K562 (cell line): ENCODE results near the gene POLR3E. TPM values are rescaled to one million over a fixed set of nuclear protein-coding genes. Genes with fewer than 3 reads are reported as not detected.

ENCODE experiments used
- DACH1 ChIP-seq: fragments of 450-650 bp; IDR thresholded peaks from 2 replicates; pipeline ENCODE4 v1.6.1; 2018; ENCODE audit not compliant: partially characterized antibody
- EP400 ChIP-seq: fragments of 450-650 bp; IDR thresholded peaks from 2 replicates; pipeline ENCODE4 v1.6.1; 2017; ENCODE audit warnings: antibody characterized with exemption, mild to moderate bottlenecking, moderate library complexity
- ETV6 ChIP-seq, 3 experiments: fragments of 150-350 bp in 1 of 3; sonication (generic) in 1 of 3; formaldehyde crosslinking in 1 of 3; IDR thresholded peaks; 2 replicates each; pipeline versions ENCODE4 v1.6.1 to v1.8.0; 2014 to 2022; ENCODE audit warnings: borderline replicate concordance in 2 of 3, low read depth in 2 of 3, antibody characterized with exemption in 1 of 3, low read length in 1 of 3, mild to moderate bottlenecking in 1 of 3, missing genetic modification reagents in 1 of 3
- FOS ChIP-seq: IDR thresholded peaks from 3 replicates; pipeline ENCODE4 v1.6.1; 2011; ENCODE audit not compliant: insufficient read length; ENCODE audit errors: extremely low read depth
- JUNB ChIP-seq: fragments of 450-650 bp; formaldehyde crosslinking; conservative IDR thresholded peaks from 2 replicates; pipeline ENCODE4 v1.4.0; 2020; ENCODE audit warnings: mild to moderate bottlenecking
- KAT8 ChIP-seq: fragments of 450-650 bp; IDR thresholded peaks from 2 replicates; pipeline ENCODE4 v1.6.1; 2016; ENCODE audit warnings: low read depth, mild to moderate bottlenecking
- MCM7 ChIP-seq, 2 experiments: fragments of 450-650 bp; IDR thresholded peaks; 2 replicates each; pipeline ENCODE4 v1.6.1; 2016 to 2018
- NCOA6 ChIP-seq: fragments of 450-650 bp; IDR thresholded peaks from 2 replicates; pipeline ENCODE4 v1.6.1; 2017; ENCODE audit warnings: mild to moderate bottlenecking
- SP2 ChIP-seq: IDR thresholded peaks from 2 replicates; pipeline ENCODE4 v1.6.1; 2011; ENCODE audit warnings: mild to moderate bottlenecking, low read depth, low read length, moderate library complexity; ENCODE audit not compliant: poor library complexity, severe bottlenecking; ENCODE audit errors: extremely low read depth
- USF1 ChIP-seq: sonication (generic); formaldehyde crosslinking; IDR thresholded peaks from 2 replicates; pipeline ENCODE4 v1.9.0; 2022; ENCODE audit warnings: mild to moderate bottlenecking, missing genetic modification reagents
- ZFP30 ChIP-seq: fragments of 250-450 bp; sonication (Bioruptor Pico); IDR thresholded peaks from 2 replicates; pipeline ENCODE4 v1.8.0; 2022; ENCODE audit warnings: moderate library complexity, mild to moderate bottlenecking, inconsistent platforms, borderline replicate concordance
- ZNF23 ChIP-seq: fragments of 250-450 bp; sonication (Bioruptor Pico); IDR thresholded peaks from 2 replicates; pipeline ENCODE4 v1.4.0; 2020; ENCODE audit warnings: mild to moderate bottlenecking
- ZNF24 ChIP-seq: fragments of 450-650 bp; IDR thresholded peaks from 2 replicates; pipeline ENCODE4 v1.6.1; 2016
- ZNF696 ChIP-seq: fragments of 250-450 bp; sonication (Bioruptor Pico); conservative IDR thresholded peaks from 2 replicates; pipeline ENCODE4 v1.4.0; 2020; ENCODE audit warnings: mild to moderate bottlenecking, moderate library complexity
- ZNF740 ChIP-seq, 3 experiments: fragments of 200-800 bp in 1 of 3; sonication (Bioruptor generic) in 1 of 3; sonication (generic) in 1 of 3; formaldehyde crosslinking in 1 of 3; IDR thresholded peaks; 2 replicates each; pipeline versions ENCODE4 v1.6.1 to v1.8.0; 2016 to 2022; ENCODE audit warnings: mild to moderate bottlenecking in 2 of 3, missing compliant biosample characterization in 2 of 3, missing genetic modification characterization in 2 of 3, missing genetic modification reagents in 1 of 3
- polyA plus RNA-seq, 8 experiments: library from polyadenylated mRNA; depleted of rRNA in 4 of 8; stranded (reverse) in 5 of 8; unstranded in 3 of 8; fragments of >200 nt; fragmentation: Nextera tagmentation in 2 of 8; fragmentation: Illumina TruSeq in 1 of 8; extraction: Ambion mirVana in 2 of 8; extraction: Trizol in 1 of 8; gene quantifications; 2 replicates each; pipeline versions ENCODE4 v1.2.1 to v1.2.3, GENCODE V29; 2011 to 2014; ENCODE audit warnings: inconsistent platforms in 1 of 8, missing spikeins in 1 of 8
- total RNA-seq, 7 experiments: library from RNA; depleted of rRNA in 6 of 7; stranded (reverse); fragments of >200 nt in 6 of 7; fragmentation: Illumina TruSeq in 2 of 7; extraction: Trizol in 2 of 7; gene quantifications; 2 replicates each; pipeline versions ENCODE4 v1.2.1 to v1.2.3, GENCODE V29; 2011 to 2021; ENCODE audit warnings: low replicate concordance in 1 of 7
- TF ChIP-seq, protein P1 (sequence below): sonication (generic); formaldehyde crosslinking; IDR thresholded peaks from 2 replicates; pipeline ENCODE4 v1.8.0; 2022; ENCODE audit warnings: mild to moderate bottlenecking, missing genetic modification reagents
- TF ChIP-seq, protein P2 (sequence below): fragments of 450-650 bp; IDR thresholded peaks from 2 replicates; pipeline ENCODE4 v1.6.1; 2016
- TF ChIP-seq, protein P3 (sequence below), 2 experiments: fragments of 200-800 bp in 1 of 2; sonication (Bioruptor generic) in 1 of 2; sonication (generic) in 1 of 2; formaldehyde crosslinking in 1 of 2; IDR thresholded peaks in 1 of 2; conservative IDR thresholded peaks in 1 of 2; 2 replicates each; pipeline versions ENCODE4 v1.5.0 to v1.6.1; 2016 to 2020; ENCODE audit warnings: missing compliant biosample characterization in 1 of 2, missing genetic modification characterization in 1 of 2, missing genetic modification reagents in 1 of 2

Gene POLR3E
- total and polyA plus RNA-seq, 9 of the 15 experiments (the other 6 are each of a cell fraction or from before 2014, with no cell fraction given), result 17.7 to 151 (median 82.6) TPM

DNA sequence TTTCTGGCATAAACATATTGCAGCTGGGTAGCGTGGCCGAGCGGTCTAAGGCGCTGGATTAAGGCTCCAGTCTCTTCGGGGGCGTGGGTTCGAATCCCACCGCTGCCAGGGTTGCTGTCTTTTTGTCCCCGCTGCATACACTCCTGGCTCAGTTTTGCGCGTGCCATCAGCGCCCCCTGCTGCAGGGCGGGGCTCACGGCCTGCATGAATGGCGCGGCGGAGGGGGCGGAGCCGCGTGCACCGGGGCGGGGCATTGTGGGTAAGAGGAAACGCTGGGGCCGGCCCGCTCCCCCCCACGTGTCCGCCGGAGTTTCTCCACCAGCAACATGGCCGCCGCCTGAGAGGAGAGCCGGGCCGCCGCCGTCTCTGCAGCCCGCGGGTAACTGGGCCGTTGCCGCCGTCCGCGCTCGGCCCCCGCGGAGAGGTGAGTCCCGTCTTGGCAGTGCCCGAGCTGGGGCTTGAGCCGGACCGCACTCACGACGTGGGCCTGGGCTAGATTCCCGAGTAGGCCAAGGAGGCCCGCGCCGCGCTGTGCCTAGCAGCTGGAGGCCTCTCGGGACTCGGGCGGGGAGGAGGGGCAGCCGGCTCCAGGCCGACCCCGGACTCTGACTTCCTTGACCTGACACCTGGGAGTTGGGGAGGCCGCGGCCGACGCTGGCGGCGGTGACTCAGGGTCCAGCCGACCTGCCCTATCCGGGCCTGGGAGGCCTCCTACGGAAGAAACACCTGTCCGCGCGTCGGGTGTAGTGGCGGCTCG, at the start of gene POLR3E (continued):
- TF ChIP-seq, protein P1, sequence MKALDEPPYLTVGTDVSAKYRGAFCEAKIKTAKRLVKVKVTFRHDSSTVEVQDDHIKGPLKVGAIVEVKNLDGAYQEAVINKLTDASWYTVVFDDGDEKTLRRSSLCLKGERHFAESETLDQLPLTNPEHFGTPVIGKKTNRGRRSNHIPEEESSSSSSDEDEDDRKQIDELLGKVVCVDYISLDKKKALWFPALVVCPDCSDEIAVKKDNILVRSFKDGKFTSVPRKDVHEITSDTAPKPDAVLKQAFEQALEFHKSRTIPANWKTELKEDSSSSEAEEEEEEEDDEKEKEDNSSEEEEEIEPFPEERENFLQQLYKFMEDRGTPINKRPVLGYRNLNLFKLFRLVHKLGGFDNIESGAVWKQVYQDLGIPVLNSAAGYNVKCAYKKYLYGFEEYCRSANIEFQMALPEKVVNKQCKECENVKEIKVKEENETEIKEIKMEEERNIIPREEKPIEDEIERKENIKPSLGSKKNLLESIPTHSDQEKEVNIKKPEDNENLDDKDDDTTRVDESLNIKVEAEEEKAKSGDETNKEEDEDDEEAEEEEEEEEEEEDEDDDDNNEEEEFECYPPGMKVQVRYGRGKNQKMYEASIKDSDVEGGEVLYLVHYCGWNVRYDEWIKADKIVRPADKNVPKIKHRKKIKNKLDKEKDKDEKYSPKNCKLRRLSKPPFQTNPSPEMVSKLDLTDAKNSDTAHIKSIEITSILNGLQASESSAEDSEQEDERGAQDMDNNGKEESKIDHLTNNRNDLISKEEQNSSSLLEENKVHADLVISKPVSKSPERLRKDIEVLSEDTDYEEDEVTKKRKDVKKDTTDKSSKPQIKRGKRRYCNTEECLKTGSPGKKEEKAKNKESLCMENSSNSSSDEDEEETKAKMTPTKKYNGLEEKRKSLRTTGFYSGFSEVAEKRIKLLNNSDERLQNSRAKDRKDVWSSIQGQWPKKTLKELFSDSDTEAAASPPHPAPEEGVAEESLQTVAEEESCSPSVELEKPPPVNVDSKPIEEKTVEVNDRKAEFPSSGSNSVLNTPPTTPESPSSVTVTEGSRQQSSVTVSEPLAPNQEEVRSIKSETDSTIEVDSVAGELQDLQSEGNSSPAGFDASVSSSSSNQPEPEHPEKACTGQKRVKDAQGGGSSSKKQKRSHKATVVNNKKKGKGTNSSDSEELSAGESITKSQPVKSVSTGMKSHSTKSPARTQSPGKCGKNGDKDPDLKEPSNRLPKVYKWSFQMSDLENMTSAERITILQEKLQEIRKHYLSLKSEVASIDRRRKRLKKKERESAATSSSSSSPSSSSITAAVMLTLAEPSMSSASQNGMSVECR (CRISPR knock-in tag), result peak; percentile 97
- TF ChIP-seq ETV6 (IDR thresholded peaks at IDR 0.05; ENCODE audit: borderline replicate concordance in 1 of 2, low read depth in 2 of 2, low read length in 1 of 2) (no peak), ETV6 (CRISPR knock-in tag; IDR thresholded peaks at IDR 0.05; ENCODE audit: borderline replicate concordance) (no peak), ZNF740 (CRISPR knock-in tag; IDR thresholded peaks at IDR 0.05) (peak; percentile 95), ZNF740 (tag; IDR thresholded peaks at IDR 0.05) (peak in 1 of 2 experiments; percentile 93; a peak in 2 of 4 replicates), ZFP30 (CRISPR knock-in tag) (no peak), NCOA6 (no peak), EP400 (peak; percentile 96), MCM7 (IDR thresholded peaks at IDR 0.05) (no peak), ZNF24 (peak; percentile 71; the same call in 1 of the 2 replicates), ZNF696 (CRISPR knock-in tag) (no peak), DACH1 (no peak), SP2 (no peak), FOS (no peak), JUNB (CRISPR knock-in tag) (no peak), KAT8 (no peak), USF1 (CRISPR knock-in tag) (peak; percentile 93), ZNF23 (CRISPR knock-in tag) (no peak)
- TF ChIP-seq, protein P2, sequence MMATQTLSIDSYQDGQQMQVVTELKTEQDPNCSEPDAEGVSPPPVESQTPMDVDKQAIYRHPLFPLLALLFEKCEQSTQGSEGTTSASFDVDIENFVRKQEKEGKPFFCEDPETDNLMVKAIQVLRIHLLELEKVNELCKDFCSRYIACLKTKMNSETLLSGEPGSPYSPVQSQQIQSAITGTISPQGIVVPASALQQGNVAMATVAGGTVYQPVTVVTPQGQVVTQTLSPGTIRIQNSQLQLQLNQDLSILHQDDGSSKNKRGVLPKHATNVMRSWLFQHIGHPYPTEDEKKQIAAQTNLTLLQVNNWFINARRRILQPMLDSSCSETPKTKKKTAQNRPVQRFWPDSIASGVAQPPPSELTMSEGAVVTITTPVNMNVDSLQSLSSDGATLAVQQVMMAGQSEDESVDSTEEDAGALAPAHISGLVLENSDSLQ, result no peak
- TF ChIP-seq, protein P3, sequence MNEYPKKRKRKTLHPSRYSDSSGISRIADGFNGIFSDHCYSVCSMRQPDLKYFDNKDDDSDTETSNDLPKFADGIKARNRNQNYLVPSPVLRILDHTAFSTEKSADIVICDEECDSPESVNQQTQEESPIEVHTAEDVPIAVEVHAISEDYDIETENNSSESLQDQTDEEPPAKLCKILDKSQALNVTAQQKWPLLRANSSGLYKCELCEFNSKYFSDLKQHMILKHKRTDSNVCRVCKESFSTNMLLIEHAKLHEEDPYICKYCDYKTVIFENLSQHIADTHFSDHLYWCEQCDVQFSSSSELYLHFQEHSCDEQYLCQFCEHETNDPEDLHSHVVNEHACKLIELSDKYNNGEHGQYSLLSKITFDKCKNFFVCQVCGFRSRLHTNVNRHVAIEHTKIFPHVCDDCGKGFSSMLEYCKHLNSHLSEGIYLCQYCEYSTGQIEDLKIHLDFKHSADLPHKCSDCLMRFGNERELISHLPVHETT (CRISPR knock-in tag; conservative IDR thresholded peaks at IDR 0.05 in 1 of 2, IDR thresholded peaks at IDR 0.05 in 1 of 2), result peak; percentile 11 to 39; a peak in 1 of 4 replicates
